GM12865 (cell line): ENCODE data around the gene GRIA3.

ENCODE experiments used
- DNase-seq: peaks from one replicate; pipeline ENCODE4 v3.0.0; 2010; ENCODE audit warnings: low read depth
- H3K4me3 ChIP-seq: 2 replicates; pipeline ENCODE4 v1.5.1; 2011; ENCODE audit warnings: mild to moderate bottlenecking, low read depth, low read length, control low read depth
- CTCF ChIP-seq: IDR thresholded peaks from 2 replicates; pipeline ENCODE4 v1.5.1; 2011; ENCODE audit warnings: low read length, control low read depth, low read depth, inconsistent platforms; ENCODE audit not compliant: insufficient read depth; ENCODE audit errors: missing control alignments

GRIA3 gene

GRCh38 chrX:123175366-123176122, 8.5 kb upstream of the GRIA3 start:
- DNase-seq = peak; percentile 2
- TF ChIP-seq CTCF = no peak
- no peak overlapping the region for H3K4me3 ChIP-seq

- TF ChIP-seq CTCF = no peak
- DNase-seq = peak; percentile 22
- no peak overlapping the region for H3K4me3 ChIP-seq
Measured at GRCh38 chrX:123181233-123181914, 2.7 kb upstream of the GRIA3 start.

- H3K4me3 ChIP-seq = peak overlapping the region; percentile 57
- no peak for TF ChIP-seq CTCF
- DNase-seq = no peak
Measured at GRCh38 chrX:123184866-123185276, 793 bp downstream of the GRIA3 start.

GRCh38 chrX:123185721-123186120, 1.6 kb downstream of the GRIA3 start:
- TF ChIP-seq CTCF = no peak
- no peak for DNase-seq
- no peak overlapping the region for H3K4me3 ChIP-seq

GRCh38 chrX:123186801-123187200, 2.7 kb downstream of the GRIA3 start:
- no peak overlapping the region for H3K4me3 ChIP-seq
- DNase-seq = no peak
- TF ChIP-seq CTCF = no peak

GRCh38 chrX:123188081-123188480, 4.0 kb downstream of the GRIA3 start:
- TF ChIP-seq CTCF = no peak
- no peak overlapping the region for H3K4me3 ChIP-seq
- no peak for DNase-seq
